GM10266 (cell line): ENCODE data around the gene MYL3.

ENCODE experiments used
- DNase-seq: peaks from one replicate; pipeline ENCODE4 v3.0.0; 2012; ENCODE audit errors: extremely low spot score
- TF ChIP-seq, protein P1 (sequence below): IDR thresholded peaks from 2 replicates; pipeline ENCODE4 v1.5.1; 2012; ENCODE audit warnings: mild to moderate bottlenecking, low read depth; ENCODE audit not compliant: control insufficient read depth, insufficient read depth; ENCODE audit errors: missing control alignments

MYL3 gene

DNA sequence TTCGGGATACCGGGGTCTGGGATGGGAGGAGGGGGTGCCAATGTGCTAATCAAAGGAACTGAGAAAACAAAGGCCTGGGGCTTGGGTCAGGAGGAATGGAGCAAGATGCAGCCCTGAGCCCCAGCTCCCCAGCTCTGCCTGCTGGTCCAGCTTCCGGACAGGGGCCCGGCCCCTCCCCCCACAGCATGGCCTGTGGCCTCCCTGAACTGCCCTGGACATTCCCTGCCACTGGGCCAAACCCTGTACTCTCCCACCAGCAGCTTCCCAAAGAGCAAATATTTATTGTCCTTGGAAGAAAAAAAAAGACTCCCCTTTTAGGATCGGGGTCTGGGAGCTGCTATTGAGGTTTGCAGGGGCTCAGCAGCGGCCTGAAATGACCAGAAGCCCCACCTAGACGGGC is 5.7 kb upstream of the MYL3 start:
- DNase-seq = no peak
- TF ChIP-seq, protein P1, sequence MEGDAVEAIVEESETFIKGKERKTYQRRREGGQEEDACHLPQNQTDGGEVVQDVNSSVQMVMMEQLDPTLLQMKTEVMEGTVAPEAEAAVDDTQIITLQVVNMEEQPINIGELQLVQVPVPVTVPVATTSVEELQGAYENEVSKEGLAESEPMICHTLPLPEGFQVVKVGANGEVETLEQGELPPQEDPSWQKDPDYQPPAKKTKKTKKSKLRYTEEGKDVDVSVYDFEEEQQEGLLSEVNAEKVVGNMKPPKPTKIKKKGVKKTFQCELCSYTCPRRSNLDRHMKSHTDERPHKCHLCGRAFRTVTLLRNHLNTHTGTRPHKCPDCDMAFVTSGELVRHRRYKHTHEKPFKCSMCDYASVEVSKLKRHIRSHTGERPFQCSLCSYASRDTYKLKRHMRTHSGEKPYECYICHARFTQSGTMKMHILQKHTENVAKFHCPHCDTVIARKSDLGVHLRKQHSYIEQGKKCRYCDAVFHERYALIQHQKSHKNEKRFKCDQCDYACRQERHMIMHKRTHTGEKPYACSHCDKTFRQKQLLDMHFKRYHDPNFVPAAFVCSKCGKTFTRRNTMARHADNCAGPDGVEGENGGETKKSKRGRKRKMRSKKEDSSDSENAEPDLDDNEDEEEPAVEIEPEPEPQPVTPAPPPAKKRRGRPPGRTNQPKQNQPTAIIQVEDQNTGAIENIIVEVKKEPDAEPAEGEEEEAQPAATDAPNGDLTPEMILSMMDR = no peak

- DNase-seq = no peak
- TF ChIP-seq, protein P1 = no peak
Measured at GRCh38 chr3:46868287-46868686, 5.0 kb upstream of the MYL3 start.

DNA sequence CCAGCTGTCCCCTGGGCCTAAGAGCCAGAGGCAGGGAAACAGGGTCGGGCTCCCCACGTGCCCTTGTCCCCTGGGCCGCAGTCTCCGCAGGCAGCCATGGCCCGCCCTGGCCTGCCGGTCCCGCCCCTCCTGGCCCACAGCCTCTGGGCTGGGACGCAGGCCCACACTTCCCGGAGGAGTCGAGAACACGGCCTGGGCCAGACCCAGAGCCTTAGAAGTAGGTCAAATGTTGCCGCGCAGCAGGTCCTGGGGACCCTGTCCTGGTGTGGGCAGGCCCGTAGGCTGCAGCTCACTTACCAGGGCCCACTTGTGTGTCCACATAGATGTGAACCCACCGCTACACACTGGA is 4.3 kb upstream of the MYL3 start:
- TF ChIP-seq, protein P1 = no peak
- DNase-seq = no peak

GRCh38 chr3:46866720-46867549 is 3.7 kb upstream of the MYL3 start:
- DNase-seq = peak; percentile 88
- TF ChIP-seq, protein P1 = peak; percentile 91

- no peak for DNase-seq
- TF ChIP-seq, protein P1 = no peak
Measured at GRCh38 chr3:46866032-46866595, 2.9 kb upstream of the MYL3 start.

GRCh38 chr3:46865546-46865945 is 2.3 kb upstream of the MYL3 start:
- DNase-seq = no peak
- TF ChIP-seq, protein P1 = no peak

DNA sequence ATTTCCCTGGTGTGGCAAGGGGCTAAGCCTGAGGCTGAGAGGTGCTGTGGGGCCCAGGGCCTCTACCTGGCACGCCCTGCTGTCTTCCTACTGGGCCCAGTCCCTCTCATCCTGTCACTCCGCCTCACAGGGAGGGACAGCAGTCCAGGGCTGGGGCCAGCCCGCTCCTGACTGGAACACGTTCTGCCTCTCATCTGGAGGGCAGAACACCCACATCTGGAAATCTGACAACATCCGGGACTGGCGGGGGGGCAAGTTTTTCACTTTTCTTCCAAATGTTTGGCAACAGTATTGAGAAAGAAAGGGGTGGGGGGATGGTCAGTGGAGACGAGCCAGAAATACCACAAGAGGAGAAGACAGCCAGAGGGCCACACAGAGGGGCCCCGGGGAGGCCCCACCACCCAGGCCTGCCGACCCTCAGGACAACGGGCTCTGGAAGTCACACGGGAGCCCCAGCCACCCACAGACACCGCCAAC is 1.8 kb upstream of the MYL3 start:
- DNase-seq = no peak
- TF ChIP-seq, protein P1 = no peak
